GM21786 (cell line): Measurements from ENCODE around the gene ENPP3.
"Not testable (repeated sequence)": the region's sequence is repeated elsewhere in the genome, so short reads cannot be mapped to it uniquely, and the experiment has no call there.

Source experiments
- ATAC-seq: cut with Tn5 transposase; IDR thresholded peaks from one replicate; pipeline ENCODE4 v1.9.1; 2021; ENCODE audit not compliant: unreplicated experiment

Gene ENPP3

GRCh38 chr6:131682442-131682841 is 45.3 kb downstream of the ENPP3 start:
- no peak for ATAC-seq

- peak; percentile 69 for ATAC-seq
These were observed 46.4 kb downstream of the ENPP3 start for GRCh38 chr6:131683479-131683878.

- peak; percentile 57 for ATAC-seq
These were observed 48.2 kb downstream of the ENPP3 start for GRCh38 chr6:131685266-131685780.

GRCh38 chr6:131687022-131687421 is 49.9 kb downstream of the ENPP3 start:
- no peak for ATAC-seq

GRCh38 chr6:131688286-131688685 is 51.2 kb downstream of the ENPP3 start:
- ATAC-seq, result peak; percentile 65

GRCh38 chr6:131692031-131692430 is 54.9 kb downstream of the ENPP3 start:
- ATAC-seq, result no peak

- ATAC-seq, result no peak
These were observed 55.5 kb downstream of the ENPP3 start for GRCh38 chr6:131692589-131692988.

- no peak for ATAC-seq
These were observed 56.3 kb downstream of the ENPP3 start for GRCh38 chr6:131693384-131693783.

- peak; percentile 81 for ATAC-seq
These were observed 57.8 kb downstream of the ENPP3 start for GRCh38 chr6:131694832-131695426.

GRCh38 chr6:131696956-131697355 is 59.9 kb downstream of the ENPP3 start:
- ATAC-seq, result no peak

GRCh38 chr6:131700851-131701250 is 63.7 kb downstream of the ENPP3 start:
- ATAC-seq, result not testable (repeated sequence)

- ATAC-seq, result not testable (repeated sequence)
These were observed 66.8 kb downstream of the ENPP3 start for GRCh38 chr6:131703905-131704304.

- not testable (repeated sequence) for ATAC-seq
These were observed 73.8 kb downstream of the ENPP3 start, which contains the start of gene CTAGE9 for GRCh38 chr6:131710917-131711316. Gene CTAGE9 (minus strand): TSS chr6:131711017. CDS start chr6:131711017, 0 bp downstream.

- not testable (repeated sequence) for ATAC-seq
These were observed 78.5 kb downstream of the ENPP3 start for GRCh38 chr6:131715567-131715966.

GRCh38 chr6:131717836-131718542 is 80.9 kb downstream of the ENPP3 start:
- ATAC-seq, result no peak

GRCh38 chr6:131721161-131721560 is 84.1 kb downstream of the ENPP3 start:
- no peak for ATAC-seq

GRCh38 chr6:131724114-131724513 is 87.0 kb downstream of the ENPP3 start:
- no peak for ATAC-seq

- ATAC-seq, result no peak
These were observed 90.4 kb downstream of the ENPP3 start for GRCh38 chr6:131727467-131727866.

GRCh38 chr6:131727868-131728267 is 90.8 kb downstream of the ENPP3 start:
- no peak for ATAC-seq

- ATAC-seq, result no peak
These were observed 91.3 kb downstream of the ENPP3 start for GRCh38 chr6:131728296-131728939.

GRCh38 chr6:131729550-131729949 is 92.4 kb downstream of the ENPP3 start:
- no peak for ATAC-seq

- ATAC-seq, result no peak
These were observed 93.2 kb downstream of the ENPP3 start for GRCh38 chr6:131730264-131730663.
